GM23338 (cell line): ENCODE measurements around the gene RCOR3.

Experiments used
- CREB1 ChIP-seq: fragments of 250-450 bp; sonication (Bioruptor Pico); IDR thresholded peaks from 2 replicates; pipeline ENCODE4 v1.5.0; 2020; ENCODE audit warnings: low read depth, mild to moderate bottlenecking, moderate library complexity
- EZH2 ChIP-seq: fragments of 200-600 bp; sonication (generic); IDR thresholded peaks from one replicate; pipeline ENCODE4 v1.8.0; 2017; ENCODE audit warnings: antibody characterized with exemption, mild to moderate bottlenecking, low read depth; ENCODE audit not compliant: unreplicated experiment
- EZH2phosphoT487 ChIP-seq: fragments of 200-600 bp; sonication (generic); IDR thresholded peaks from one replicate; pipeline ENCODE4 v1.8.1; 2018; ENCODE audit warnings: antibody characterized with exemption; ENCODE audit not compliant: unreplicated experiment
- JUNB ChIP-seq: IDR thresholded peaks from one replicate; pipeline ENCODE4 v1.6.1; 2016; ENCODE audit warnings: antibody characterized with exemption; ENCODE audit not compliant: unreplicated experiment
- POLR2AphosphoS5 ChIP-seq: IDR thresholded peaks from 2 replicates; pipeline ENCODE4 v1.6.1; 2016; ENCODE audit warnings: antibody characterized with exemption, low read depth
- TF ChIP-seq, protein P1 (sequence below), 2 experiments: fragments of 200-600 bp in 1 of 2; sonication (generic) in 1 of 2; conservative IDR thresholded peaks; 2 replicates each; pipeline versions ENCODE4 v1.5.1 to v1.6.1; 2016 to 2017; ENCODE audit warnings: antibody characterized with exemption in 2 of 2, low read depth in 2 of 2, mild to moderate bottlenecking in 2 of 2, moderate library complexity in 1 of 2
- TF ChIP-seq, protein P2 (sequence below): IDR thresholded peaks from one replicate; pipeline ENCODE4 v1.6.1; 2018; ENCODE audit warnings: antibody characterized with exemption; ENCODE audit not compliant: unreplicated experiment
- TF ChIP-seq, protein P3 (sequence below): IDR thresholded peaks from 2 replicates; pipeline ENCODE4 v1.6.1; 2016; ENCODE audit warnings: antibody characterized with exemption

DNA sequence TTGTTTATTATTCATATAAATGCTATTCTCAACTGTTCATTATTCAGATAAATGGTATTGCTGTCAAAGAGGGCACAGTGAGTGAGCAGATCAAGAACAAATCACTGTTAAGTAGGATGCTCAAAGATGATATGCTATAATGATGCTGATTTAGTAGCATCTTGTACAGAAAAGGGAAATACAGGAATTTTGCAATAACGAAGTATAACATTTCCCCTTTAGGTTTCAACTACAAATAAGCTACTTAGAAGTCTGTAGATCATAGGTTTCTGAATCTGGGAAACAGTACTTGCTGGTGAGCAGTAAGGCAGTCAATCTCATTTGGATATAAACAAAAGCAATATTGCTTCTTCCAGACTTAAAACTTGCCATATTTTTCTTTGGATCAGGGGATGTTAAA is 27.3 kb upstream of the RCOR3 start:
- TF ChIP-seq, protein P1, sequence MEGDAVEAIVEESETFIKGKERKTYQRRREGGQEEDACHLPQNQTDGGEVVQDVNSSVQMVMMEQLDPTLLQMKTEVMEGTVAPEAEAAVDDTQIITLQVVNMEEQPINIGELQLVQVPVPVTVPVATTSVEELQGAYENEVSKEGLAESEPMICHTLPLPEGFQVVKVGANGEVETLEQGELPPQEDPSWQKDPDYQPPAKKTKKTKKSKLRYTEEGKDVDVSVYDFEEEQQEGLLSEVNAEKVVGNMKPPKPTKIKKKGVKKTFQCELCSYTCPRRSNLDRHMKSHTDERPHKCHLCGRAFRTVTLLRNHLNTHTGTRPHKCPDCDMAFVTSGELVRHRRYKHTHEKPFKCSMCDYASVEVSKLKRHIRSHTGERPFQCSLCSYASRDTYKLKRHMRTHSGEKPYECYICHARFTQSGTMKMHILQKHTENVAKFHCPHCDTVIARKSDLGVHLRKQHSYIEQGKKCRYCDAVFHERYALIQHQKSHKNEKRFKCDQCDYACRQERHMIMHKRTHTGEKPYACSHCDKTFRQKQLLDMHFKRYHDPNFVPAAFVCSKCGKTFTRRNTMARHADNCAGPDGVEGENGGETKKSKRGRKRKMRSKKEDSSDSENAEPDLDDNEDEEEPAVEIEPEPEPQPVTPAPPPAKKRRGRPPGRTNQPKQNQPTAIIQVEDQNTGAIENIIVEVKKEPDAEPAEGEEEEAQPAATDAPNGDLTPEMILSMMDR (conservative IDR thresholded peaks at IDR 0.05; ENCODE audit: low read depth in 2 of 2) = no peak
- TF ChIP-seq, protein P2, sequence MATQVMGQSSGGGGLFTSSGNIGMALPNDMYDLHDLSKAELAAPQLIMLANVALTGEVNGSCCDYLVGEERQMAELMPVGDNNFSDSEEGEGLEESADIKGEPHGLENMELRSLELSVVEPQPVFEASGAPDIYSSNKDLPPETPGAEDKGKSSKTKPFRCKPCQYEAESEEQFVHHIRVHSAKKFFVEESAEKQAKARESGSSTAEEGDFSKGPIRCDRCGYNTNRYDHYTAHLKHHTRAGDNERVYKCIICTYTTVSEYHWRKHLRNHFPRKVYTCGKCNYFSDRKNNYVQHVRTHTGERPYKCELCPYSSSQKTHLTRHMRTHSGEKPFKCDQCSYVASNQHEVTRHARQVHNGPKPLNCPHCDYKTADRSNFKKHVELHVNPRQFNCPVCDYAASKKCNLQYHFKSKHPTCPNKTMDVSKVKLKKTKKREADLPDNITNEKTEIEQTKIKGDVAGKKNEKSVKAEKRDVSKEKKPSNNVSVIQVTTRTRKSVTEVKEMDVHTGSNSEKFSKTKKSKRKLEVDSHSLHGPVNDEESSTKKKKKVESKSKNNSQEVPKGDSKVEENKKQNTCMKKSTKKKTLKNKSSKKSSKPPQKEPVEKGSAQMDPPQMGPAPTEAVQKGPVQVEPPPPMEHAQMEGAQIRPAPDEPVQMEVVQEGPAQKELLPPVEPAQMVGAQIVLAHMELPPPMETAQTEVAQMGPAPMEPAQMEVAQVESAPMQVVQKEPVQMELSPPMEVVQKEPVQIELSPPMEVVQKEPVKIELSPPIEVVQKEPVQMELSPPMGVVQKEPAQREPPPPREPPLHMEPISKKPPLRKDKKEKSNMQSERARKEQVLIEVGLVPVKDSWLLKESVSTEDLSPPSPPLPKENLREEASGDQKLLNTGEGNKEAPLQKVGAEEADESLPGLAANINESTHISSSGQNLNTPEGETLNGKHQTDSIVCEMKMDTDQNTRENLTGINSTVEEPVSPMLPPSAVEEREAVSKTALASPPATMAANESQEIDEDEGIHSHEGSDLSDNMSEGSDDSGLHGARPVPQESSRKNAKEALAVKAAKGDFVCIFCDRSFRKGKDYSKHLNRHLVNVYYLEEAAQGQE = no peak
- TF ChIP-seq POLR2AphosphoS5 = no peak
- no peak for TF ChIP-seq CREB1 (CRISPR knock-in tag)
- no peak for TF ChIP-seq EZH2phosphoT487
- TF ChIP-seq EZH2 = no peak
- no peak for TF ChIP-seq JUNB
- TF ChIP-seq, protein P3, sequence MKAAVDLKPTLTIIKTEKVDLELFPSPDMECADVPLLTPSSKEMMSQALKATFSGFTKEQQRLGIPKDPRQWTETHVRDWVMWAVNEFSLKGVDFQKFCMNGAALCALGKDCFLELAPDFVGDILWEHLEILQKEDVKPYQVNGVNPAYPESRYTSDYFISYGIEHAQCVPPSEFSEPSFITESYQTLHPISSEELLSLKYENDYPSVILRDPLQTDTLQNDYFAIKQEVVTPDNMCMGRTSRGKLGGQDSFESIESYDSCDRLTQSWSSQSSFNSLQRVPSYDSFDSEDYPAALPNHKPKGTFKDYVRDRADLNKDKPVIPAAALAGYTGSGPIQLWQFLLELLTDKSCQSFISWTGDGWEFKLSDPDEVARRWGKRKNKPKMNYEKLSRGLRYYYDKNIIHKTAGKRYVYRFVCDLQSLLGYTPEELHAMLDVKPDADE = no peak
